AG10803 (cell line): Measurements from ENCODE around the gene OR11A1.

Source experiments
- DNase-seq: peaks from one replicate; pipeline ENCODE4 v3.0.0; 2010; ENCODE audit warnings: low read depth
- H3K4me3 ChIP-seq: 2 replicates; pipeline ENCODE4 v1.5.1; 2011; ENCODE audit warnings: mild to moderate bottlenecking, low read length, control low read depth
- CTCF ChIP-seq: conservative IDR thresholded peaks from 2 replicates; pipeline ENCODE4 v1.5.1; 2011; ENCODE audit warnings: mild to moderate bottlenecking, low read length, control low read depth, inconsistent platforms

Gene OR11A1

GRCh38 chr6:29483735-29484134, 26.9 kb upstream of the OR11A1 start:
- TF ChIP-seq CTCF: no peak

DNA sequence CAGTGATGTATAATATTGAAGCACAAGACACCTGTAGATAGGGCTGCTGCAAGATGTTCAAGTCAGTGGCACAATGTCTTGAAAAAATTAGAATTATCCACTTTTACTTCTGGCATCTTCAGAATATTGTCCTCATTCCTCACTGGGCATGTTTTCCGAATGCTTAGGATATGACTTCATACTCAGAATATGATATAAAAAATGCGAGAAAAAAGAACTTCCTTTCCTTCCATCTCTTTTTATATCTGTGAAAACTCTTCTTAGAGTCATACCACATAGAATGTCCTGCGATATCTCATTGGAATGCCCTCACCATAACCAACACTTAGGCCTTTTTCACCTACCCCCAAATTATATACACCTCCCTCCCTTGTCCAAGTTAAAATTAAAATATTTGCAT, 26.3 kb upstream of the OR11A1 start:
- no peak for TF ChIP-seq CTCF
- no peak for DNase-seq

More at GRCh38 chr6:29483735-29484134, 26.9 kb upstream of the OR11A1 start:
- no peak for DNase-seq
- H3K4me3 ChIP-seq: no peak overlapping the region

DNA sequence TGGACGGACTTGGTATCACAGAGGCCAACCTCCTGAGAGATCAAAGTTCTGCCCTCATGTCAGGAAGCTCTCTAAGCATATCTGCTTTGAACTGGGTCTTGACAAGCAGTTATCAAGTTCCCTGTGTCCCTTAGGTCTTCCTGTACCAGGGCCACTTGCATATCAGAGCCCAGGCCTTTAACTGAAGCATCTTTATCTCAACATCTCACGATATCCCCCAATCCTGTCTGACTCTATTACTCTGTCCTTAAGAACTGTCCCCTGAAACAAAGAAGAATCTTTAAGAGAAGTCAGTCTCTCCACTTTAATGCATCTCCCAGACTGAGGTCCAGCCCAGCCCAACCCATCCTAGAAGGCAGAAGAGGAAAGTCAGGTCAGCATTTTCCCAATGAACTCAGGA, 22.7 kb upstream of the OR11A1 start:
- no peak overlapping the region for H3K4me3 ChIP-seq
- no peak for DNase-seq
- TF ChIP-seq CTCF: no peak

More for the DNA sequence above, 26.3 kb upstream of the OR11A1 start:
- H3K4me3 ChIP-seq: no peak overlapping the region

GRCh38 chr6:29478740-29479139, 21.9 kb upstream of the OR11A1 start:
- no peak for TF ChIP-seq CTCF
- DNase-seq: no peak
- no peak overlapping the region for H3K4me3 ChIP-seq

DNA sequence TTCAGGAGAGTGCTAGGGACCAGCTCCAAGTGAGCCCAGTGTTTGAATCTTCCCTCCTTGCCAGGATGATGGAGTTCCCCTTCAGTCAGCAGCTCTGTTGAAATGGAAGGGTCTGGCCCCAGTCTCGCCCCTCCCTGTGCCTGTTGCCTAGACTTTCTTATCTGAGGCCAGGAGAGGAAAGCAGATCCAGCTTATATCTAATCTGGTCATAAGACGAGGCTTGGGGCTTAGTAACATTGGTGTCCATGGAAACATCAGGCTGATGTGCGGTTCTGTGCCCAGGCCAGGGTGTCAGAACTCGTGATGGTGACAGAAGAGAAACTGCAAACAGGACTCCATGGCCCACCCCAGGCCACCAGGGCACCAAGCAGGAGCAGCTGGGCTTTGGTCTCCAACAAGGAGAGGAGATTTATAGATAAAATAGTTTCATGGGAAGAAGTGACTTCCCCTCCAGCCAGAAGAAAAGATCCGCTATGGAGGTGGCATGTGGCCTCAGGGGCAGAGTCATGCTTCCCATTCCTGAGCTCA, 21.1 kb upstream of the OR11A1 start:
- no peak for DNase-seq
- no peak overlapping the region for H3K4me3 ChIP-seq
- TF ChIP-seq CTCF: no peak

- H3K4me3 ChIP-seq: no peak overlapping the region
- DNase-seq: no peak
- TF ChIP-seq CTCF: no peak
These were observed 18.1 kb upstream of the OR11A1 start for GRCh38 chr6:29474996-29475395.

- no peak for DNase-seq
- TF ChIP-seq CTCF: no peak
- no peak overlapping the region for H3K4me3 ChIP-seq
These were observed 9.4 kb upstream of the OR11A1 start for GRCh38 chr6:29466241-29466640.
